GM18870 (cell line): ENCODE results near the gene NCAM1.

Source experiments
- ATAC-seq: cut with Tn5 transposase; IDR thresholded peaks from one replicate; pipeline ENCODE4 v1.9.1; 2021; ENCODE audit warnings: moderate library complexity; ENCODE audit not compliant: unreplicated experiment

NCAM1 gene

DNA sequence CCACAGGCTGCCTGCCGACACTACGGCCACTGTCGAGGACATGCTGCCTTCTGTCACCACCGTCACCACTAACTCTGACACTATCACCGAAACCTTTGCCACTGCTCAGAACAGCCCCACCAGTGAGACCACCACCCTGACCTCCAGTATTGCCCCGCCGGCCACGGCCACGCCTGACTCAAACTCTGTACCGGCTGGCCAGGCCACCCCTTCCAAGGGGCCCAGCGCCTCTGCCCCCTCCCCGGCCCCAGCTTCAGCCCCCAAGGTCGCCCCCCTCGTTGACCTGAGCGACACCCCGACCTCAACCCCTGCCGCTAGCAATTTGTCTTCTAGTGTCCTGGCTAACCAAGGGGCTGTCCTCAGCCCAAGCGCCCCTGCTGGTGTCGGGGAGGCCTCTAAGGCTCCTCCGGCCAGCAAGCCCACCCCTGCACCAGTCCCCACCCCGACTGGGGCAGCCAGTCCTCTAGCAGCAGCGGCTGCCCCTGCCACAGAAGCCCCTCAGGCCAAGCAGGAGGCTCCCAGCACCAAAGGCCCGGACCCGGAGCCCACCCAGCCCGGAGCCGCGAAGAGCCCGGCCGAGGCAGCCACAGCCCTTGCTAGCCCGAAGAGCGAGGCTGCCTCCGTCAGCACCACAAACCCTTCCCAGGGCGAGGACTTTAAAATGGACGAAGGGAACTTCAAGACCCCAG lies 311.9 kb downstream of the NCAM1 start:
- no peak for ATAC-seq

DNA sequence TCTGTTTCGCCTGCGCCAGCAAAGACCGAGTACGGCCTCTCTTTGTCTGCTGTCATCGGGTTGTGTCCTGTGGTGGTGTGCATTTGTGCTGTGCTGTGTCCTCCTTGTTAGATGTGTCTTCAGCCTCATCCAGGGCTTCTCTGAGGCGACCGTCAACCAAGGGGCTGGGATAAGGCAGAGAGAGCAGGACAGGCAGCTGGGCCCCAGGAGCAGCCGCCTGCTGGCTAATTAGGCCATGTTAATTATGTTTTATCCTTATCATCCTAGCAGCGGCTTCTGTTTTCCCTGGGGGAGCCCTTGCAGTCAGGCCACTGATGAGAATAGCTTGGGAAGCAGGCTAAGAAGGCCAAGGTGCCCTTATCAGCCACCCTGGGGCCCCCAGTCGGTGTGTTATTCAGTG lies 312.5 kb downstream of the NCAM1 start:
- ATAC-seq, result no peak

DNA sequence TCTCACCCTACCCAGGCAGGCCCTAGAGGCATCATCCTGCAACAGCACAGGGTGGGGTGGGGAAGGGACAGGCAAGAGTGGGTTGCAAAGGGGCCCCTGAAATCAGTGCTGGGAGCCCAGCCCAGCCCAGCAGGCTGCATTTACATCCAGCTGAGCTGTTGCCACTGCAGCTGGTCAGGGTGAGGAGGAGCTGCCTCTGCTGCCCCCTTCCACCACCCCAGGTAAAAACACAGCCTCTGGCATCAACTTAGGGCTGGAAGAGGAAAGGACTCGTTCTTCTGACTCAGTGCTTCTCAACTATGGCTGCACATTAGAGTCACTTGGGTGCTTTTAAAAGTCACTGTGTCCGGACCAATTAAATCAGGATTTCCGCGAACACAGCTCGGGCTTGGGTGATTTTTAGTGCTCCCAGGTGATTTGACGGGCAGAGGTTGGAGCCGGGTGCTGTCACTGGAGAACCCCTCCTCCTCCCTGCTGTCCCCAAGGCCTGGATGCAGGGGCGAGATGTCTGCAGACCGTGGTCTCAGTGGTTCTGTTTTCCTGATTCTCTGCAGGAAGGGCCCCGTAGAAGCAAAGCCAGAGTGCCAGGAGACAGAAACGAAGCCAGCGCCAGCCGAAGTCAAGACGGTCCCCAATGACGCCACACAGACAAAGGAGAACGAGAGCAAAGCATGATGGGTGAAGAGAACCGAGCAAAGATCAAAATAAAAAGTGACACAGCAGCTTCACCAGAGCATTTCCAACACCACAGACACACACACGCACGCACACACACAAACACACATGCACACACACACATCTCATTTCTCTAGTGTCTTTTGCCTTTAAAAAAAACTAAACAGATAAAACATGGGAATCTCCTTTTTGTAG lies 313.7 kb downstream of the NCAM1 start:
- ATAC-seq, result no peak

DNA sequence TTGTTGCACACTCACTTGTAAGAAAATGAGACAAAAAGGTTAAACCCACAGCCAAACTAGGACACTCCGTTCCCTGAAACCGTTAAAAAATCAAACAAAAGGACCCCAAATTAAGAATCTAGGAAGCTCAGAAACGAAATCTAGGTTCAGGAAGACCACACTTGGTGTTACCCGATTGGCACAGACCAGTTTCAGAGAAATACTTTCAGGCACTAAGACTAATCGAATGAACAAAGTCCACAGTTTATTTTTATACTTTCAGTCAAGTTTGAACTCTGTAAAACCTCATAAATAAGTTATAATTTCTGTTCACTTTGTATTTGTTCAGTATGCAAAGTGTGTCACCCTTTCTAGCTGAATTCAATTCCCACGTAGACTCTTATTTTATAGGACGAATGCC lies 314.4 kb downstream of the NCAM1 start:
- ATAC-seq, result no peak

DNA sequence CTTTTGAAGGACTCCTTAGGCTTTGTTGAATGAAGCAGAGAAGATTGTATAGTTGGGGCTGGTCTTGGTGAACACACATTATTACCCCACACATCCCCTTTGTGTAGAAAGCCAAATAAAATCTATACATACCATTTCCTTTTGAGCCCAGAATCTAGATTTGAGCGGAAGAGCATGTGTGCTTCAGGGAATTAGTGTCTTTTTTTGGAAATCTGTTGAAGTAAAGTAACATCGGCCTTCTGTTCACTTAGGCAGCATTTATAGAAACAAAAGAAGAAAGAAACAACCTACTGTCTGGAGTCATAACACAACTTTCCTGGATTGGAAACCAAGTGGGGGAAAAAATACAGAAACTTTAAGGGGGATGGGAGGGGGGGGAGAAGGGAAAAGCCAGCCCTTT lies 315.2 kb downstream of the NCAM1 start:
- ATAC-seq, result no peak

DNA sequence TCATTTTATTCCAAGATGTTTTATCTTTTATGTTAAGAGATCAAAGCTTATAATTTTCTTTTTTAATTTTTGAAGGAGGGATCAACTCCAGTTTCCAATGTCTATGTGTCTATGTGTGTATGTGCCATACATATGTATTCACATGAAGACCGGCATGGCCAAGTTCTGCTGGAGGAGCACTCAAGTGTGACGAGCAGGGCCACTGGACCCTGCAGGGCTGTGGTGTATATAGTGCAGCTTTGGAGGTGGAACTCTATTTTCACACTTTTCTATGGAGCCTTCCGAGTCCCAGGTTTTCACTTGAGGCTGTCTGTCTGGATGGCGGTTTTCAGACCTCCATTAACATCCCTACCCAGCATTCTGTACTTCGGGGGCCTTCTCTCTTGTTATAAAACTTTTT lies 316.7 kb downstream of the NCAM1 start:
- no peak for ATAC-seq

DNA sequence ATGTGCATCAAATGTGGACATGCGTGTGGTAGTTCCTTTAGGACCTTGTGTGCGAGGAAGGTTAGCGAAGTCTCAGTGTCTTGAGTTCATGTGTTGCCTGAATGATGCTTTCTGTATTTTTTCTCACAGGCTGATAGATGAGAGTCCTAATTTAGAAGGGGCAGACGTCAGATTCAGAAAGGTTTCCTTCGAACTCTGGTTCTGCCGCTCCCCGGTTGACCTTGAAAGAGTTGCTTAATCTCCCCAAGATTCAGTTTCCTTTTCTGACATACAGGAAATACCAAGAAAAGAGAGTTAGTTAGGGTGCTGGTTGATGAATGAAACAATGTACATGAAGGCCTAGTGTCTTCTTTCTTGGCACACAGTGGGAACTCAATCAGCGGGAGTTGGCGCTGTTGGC lies 317.3 kb downstream of the NCAM1 start:
- ATAC-seq, result no peak

DNA sequence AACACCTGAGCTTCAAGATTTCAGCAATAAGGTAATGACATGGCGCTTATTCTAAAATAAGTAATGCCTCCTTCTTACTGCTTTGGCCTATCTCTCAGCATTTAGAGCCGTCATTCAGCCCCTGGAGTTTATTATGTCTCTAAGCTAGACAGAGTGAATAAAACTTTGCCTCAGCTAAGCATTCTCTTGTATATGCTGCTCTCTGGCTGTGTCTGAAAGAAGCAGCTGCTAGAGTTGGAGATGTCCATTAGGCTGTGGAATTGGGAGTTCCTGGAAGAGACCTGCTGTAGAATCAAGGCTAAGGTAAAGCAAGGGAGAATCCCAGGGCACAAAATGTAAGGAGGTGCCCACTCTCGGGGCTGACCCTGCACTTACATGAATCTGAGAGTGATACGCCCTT lies 317.7 kb downstream of the NCAM1 start:
- ATAC-seq, result no peak

DNA sequence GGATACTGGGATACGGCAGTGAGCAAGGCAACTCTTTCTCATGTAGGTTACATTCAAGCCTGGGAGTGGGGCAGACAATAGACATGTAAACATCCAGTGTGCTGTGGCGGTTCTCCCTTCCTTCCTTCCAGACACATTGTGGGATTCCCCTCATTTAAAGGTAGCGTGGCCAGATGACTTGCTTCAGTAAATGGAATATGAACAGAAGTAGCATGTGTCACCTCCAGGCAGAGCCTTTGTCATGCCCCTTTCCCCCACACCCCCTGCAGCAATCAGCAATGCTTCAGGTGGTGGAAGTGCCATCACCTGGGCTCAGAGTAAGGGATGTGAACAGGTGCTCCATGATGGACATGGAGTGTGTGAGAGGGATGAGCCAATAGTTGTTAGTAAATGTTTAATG lies 318.4 kb downstream of the NCAM1 start:
- ATAC-seq, result no peak

DNA sequence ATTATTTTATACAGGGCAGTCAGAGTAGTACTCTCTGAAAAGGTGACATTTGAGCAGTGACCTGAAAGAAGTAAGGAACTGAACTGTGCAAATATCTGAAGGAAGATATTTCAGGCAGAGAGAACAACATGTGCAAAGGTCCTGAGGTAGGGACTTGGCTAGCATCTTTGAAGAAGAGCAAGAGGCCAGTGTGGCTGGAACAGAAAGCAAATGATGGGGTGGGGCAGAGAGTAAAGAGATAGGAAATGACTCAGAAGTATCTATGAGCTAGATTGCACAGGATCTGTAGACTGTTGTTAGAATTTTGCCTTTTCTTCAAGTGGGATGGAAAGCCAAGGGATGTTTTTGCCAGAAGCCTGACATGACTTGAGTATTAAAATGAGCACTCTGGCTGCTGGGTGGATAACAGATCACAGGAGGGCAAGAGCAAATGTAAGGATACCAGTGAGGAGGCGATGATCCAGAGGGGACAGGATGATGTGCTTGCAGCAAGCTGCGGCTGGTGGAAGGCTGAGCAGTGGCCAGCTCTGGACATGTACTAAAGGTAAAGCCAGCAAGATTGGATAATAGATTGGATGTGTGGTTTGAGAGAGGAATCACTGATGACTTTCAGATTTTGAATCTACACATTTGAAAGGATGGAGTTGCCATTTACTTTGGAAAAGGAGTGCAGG lies 320.0 kb downstream of the NCAM1 start:
- ATAC-seq, result no peak

DNA sequence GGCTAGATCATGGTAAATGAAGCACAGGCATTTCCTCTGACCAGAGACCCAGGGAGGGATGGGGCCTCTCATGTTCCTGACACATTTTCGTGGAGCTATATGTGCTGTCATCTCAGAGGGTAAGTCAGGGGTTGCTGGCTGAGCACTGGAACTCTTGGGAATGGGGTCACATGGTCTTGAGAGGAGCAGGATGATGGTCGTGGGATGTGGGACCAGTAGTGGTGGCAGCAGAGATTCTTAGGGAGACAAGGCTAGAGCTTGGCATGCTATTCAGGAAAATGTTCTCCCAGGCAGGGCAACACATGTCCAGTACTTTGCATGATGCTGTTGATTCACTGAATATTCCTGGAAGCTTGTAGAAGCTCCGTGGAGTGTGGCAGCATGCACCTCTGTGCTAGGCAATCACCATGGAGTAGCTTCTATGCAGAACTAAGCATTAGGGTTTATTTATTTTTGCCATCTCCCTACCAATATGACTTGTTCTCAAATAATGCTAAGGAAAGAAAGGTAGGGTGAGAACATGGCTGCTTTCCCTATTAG lies 321.7 kb downstream of the NCAM1 start:
- no peak for ATAC-seq

DNA sequence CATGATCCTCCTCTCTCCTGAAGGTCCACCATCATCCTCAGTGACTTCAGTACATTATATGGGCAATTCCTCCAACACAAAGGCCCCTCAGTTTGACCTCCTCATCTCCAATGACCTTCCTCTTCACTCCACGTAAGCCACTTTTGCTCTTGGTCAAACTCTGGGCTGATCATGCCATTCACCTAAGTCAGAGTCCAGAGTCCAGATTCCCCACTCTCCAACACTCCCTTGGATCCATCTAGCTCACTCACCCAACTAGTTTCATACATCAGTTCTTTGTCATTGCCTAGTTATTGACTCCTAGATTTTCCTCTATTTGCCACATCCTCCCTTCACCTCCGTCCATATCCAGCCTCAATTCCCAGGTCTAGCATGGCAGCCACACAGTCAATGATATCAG lies 322.7 kb downstream of the NCAM1 start:
- no peak for ATAC-seq

DNA sequence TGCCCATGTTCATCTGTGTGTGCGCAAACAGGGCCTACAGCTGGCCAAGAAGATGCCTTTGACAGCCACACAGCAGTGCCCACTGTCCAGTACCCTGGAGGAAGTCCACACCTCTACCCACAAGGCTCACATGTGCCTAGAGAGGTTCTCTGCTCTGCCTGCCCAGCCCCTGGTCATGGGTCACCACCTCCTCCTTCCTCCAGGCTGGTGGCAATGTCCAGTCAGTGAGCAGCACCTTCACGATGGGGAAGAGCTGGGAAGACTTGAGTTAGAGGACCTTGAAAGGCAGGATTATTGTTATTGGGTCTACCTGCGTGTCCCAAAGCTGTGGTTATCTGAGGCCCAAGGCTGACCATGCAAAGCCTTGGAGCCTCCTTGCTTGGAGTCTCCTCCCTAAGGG lies 324.8 kb downstream of the NCAM1 start:
- no peak for ATAC-seq

DNA sequence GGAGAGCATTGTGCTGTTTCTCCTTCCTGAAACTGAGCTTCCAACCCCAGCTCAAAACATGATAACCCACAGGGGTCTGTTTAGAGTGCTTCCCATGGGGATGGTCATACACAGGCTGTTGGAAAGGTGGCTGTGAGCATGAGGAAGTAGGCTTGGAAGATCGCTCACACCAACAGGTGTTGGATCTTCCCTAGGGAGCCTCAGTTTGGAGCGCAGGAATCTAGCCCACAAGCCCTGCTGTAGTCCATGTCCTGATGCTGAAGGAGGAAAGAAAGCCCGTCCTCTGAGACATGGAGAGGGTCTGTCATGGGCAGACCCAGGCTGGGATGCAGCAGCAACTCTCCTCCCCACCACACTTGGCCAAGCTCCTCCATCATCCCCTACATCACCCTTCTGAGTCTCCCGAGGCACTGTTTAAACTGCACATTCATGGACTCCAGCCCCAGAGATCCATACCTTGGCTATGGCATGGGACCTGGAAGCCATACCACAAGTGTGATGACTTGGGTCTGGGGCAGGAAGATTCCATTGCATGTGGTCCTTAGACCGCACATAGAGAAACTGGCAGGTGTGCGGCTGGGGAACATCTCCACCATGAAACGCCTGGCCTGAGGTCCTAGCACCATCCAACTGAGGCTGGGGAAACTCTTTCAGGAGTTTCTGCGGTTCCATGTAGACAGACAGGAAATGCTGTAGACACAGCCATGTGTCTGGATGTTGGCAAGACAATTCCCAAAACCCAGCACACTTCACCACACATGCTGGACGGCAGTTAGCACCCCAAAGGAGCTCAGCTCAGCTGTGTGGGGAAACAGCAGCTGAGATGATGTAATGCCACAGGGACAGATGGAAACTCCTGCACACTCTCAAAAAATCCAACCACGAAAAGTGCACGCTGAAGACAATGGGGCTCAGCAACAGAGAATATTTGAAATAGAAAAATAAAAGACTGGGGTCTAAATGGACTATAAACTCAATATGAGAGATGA lies 325.6 kb downstream of the NCAM1 start:
- ATAC-seq, result no peak

DNA sequence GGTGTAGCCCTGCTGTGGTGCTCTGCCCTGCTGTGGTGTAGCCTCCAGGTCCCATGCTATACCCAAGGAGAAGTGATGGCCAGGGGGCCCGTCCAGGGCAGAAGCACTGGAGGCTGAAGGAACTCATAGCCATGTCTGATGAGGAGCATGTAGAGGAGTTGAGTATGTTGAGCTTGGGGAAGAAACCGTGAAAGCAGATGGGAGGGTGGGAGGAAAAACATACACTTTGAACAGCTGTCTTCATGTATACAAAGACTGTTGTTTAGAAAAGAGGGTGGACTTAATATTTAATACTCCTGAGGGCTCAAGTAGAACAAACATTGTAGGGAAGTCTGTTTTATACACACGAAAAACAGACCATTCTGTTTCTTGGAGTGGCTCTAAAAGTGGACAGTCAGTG lies 326.6 kb downstream of the NCAM1 start:
- no peak for ATAC-seq

DNA sequence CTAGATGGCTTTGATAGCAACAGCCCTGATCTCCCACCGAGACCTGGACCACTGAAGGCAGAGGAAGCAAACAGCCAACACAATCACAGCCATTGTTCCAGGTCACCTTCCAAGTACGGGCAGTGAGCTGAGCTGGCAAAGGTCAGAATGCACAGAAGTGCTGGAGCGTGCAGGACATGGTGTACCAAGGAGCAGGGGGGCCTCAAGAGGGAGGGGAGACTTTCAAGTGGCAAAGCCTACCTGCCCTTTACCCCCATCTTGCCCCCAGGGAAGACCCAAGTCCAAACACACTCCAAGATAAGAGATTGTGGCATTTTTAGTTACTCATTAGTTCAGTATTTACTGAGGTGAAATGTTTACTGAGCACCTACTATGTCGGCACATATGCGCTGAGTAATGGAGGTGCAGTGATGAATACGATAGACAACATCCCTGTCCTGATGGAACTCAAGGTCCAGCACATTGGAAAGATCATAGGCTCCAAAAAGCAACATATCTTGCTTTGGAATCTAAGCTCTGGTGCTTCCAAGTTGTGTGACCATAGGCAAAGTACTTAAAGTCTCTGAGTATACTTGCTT lies 327.2 kb downstream of the NCAM1 start:
- no peak for ATAC-seq

DNA sequence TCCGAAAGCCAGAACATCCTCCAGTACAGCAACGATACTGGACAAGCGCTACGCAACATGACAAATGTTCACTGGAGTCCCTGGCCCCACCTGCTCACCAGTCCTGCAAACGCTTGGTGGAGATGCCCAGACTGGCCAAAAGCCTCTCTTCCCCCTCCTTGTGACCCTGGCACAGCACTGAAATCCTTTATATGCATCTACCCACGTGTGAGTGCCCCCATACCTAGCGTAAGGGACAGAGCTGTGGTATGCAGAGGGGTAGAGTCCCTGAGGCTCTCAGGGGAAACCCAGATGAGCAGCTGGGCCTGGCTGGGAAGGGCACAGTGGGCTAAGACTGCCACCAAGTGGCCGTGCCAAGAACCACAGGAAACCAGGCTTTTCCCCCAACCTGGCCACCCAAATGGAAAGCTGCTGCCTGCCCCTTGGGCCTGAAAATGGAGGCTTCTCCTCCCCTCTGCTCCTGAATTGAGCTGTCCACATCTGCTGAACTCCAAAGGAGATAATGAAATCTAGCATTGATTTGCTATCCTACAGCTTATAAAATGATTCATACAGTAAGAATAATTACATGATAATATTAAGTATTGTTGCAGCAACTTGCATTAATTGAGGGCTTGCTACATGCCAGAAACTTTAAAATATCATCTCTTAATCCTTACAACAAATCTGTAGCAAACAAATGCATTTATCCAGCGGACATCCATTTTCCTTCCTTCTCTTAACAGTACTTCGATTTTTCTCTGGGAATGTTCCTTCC lies 328.4 kb downstream of the NCAM1 start:
- ATAC-seq, result peak; percentile 86

DNA sequence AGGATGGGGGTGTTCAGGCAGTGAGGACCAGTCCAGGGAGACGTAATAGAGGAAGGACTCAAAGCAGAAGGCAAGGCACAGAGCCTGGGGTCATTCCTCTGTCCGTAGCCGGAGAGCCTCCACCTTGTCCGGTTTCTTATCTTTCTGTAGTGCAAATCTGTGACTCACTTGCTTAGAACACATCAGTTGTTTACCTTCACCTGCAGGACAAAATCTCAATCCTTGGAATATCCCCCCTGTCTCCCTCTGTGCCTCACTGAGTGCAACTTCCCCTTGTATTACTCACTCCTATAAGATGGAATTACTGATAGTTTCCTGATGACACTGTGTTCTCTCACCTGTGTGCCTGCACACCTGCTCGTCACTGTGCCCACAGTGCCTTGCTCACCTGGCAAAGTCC lies 332.7 kb downstream of the NCAM1 start:
- ATAC-seq, result no peak

DNA sequence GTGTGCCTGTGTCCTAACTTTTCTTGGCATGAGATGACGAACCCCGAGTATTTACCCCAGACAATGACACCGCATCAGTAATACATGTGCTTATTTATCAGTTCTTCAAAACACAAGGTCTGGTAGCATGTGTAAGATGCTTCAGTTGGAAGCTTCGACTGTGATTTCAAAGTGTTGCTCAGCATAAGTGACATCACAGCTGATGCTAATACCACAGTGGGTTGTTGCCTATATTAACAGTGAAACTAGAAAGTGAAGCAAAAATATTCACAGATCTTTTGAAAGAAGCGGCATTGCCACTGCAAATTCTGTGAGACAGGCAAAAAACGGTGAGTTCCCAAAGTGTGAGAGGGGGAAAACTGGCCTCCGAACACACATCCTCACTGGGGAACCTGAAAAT lies 334.8 kb downstream of the NCAM1 start:
- ATAC-seq, result no peak
